Measurements from ENCODE around the gene RETNLB. TPM values are rescaled to one million over a fixed set of nuclear protein-coding genes. Genes with fewer than 3 reads are reported as not detected.

Gene RETNLB
- total RNA-seq, 4 donors from 2014 or later = not detected

- no peak for DNase-seq
- H3K4me1 ChIP-seq = no peaks in the 10 kb centered on the region
- H3K4me3 ChIP-seq = no peak overlapping the region
- no peak overlapping the region for H3K27ac ChIP-seq
- H3K9me3 ChIP-seq = no peaks in the 10 kb centered on the region
- H3K36me3 ChIP-seq = no peaks in the 10 kb centered on the region
- intact Hi-C loops (cut with DNase I) = no loop called here
- no peak for TF ChIP-seq POLR2A (IDR thresholded peaks at IDR 0.05)
- TF ChIP-seq, protein P1, sequence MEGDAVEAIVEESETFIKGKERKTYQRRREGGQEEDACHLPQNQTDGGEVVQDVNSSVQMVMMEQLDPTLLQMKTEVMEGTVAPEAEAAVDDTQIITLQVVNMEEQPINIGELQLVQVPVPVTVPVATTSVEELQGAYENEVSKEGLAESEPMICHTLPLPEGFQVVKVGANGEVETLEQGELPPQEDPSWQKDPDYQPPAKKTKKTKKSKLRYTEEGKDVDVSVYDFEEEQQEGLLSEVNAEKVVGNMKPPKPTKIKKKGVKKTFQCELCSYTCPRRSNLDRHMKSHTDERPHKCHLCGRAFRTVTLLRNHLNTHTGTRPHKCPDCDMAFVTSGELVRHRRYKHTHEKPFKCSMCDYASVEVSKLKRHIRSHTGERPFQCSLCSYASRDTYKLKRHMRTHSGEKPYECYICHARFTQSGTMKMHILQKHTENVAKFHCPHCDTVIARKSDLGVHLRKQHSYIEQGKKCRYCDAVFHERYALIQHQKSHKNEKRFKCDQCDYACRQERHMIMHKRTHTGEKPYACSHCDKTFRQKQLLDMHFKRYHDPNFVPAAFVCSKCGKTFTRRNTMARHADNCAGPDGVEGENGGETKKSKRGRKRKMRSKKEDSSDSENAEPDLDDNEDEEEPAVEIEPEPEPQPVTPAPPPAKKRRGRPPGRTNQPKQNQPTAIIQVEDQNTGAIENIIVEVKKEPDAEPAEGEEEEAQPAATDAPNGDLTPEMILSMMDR (IDR thresholded peaks at IDR 0.05) = no peak
- 60 to 67% methylated on average over 4 of the region's 4 CpGs for WGBS, 2 donors
- no peaks in the 10 kb centered on the region for H3K27me3 ChIP-seq
These were observed 23.0 kb upstream of the RETNLB start for GRCh38 chr3:108780235-108780634.

GRCh38 chr3:108779496-108779895 lies 22.3 kb upstream of the RETNLB start:
- no peaks in the 10 kb centered on the region for H3K36me3 ChIP-seq
- 87 to 92% methylated on average over 3 of the region's 3 CpGs for WGBS, 2 donors
- TF ChIP-seq, protein P1 (IDR thresholded peaks at IDR 0.05) = no peak
- no peak for TF ChIP-seq POLR2A (IDR thresholded peaks at IDR 0.05)
- no peaks in the 10 kb centered on the region for H3K27me3 ChIP-seq
- H3K4me1 ChIP-seq = no peaks in the 10 kb centered on the region
- H3K27ac ChIP-seq = no peak overlapping the region
- no peak overlapping the region for H3K4me3 ChIP-seq
- DNase-seq = no peak
- intact Hi-C loops (cut with DNase I) = no loop called here
- no peaks in the 10 kb centered on the region for H3K9me3 ChIP-seq

- Histone ChIP-seq H3K4me3 (no peak overlapping the region), H3K27me3 (no peaks in the 10 kb centered on the region), H3K9me3 (no peaks in the 10 kb centered on the region), H3K36me3 (no peaks in the 10 kb centered on the region), H3K27ac (no peak overlapping the region), H3K4me1 (no peaks in the 10 kb centered on the region)
- WGBS, 2 donors = 38 to 52% methylated on average over 1 of the region's 1 CpG
- TF ChIP-seq POLR2A (IDR thresholded peaks at IDR 0.05) = no peak
- TF ChIP-seq, protein P1 (IDR thresholded peaks at IDR 0.05) = no peak
- intact Hi-C loops (cut with DNase I) = no loop called here
- no peak for DNase-seq
These were observed 18.4 kb upstream of the RETNLB start for GRCh38 chr3:108775649-108776048.

DNA sequence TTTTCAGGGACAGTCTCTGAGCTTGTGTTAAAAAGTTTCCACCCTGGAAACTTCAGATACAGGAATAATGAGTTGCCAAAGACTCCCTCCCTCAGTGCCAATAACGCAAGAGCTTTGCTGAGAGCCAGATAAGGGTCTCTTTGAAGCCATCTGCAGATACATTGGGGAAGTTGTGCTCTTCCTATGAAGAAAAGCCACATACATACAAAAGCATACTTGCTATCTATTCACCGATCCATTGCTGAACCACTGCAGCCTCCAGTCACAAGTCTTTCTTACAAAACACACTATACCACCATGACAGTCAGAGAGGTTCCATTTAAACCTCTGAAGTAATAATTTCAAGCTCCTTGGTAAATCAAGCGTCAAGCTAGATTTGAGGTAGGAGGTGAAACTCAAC lies 10.0 kb upstream of the RETNLB start:
- H3K9me3 ChIP-seq = no peaks in the 10 kb centered on the region
- no peak overlapping the region for H3K4me3 ChIP-seq
- TF ChIP-seq, protein P1 (IDR thresholded peaks at IDR 0.05) = no peak
- TF ChIP-seq POLR2A (IDR thresholded peaks at IDR 0.05) = no peak
- H3K27me3 ChIP-seq = no peaks in the 10 kb centered on the region
- WGBS, 2 donors = 75 to 92% methylated on average over 3 of the region's 3 CpGs
- no peaks in the 10 kb centered on the region for H3K4me1 ChIP-seq
- no peak for DNase-seq
- H3K27ac ChIP-seq = no peak overlapping the region
- intact Hi-C loops (cut with DNase I) = no loop called here
- no peaks in the 10 kb centered on the region for H3K36me3 ChIP-seq

GRCh38 chr3:108755686-108756085 lies 1.5 kb downstream of the RETNLB start:
- TF ChIP-seq POLR2A (IDR thresholded peaks at IDR 0.05) = no peak
- TF ChIP-seq, protein P1 (IDR thresholded peaks at IDR 0.05) = no peak
- Histone ChIP-seq H3K27me3 (no peaks in the 10 kb centered on the region), H3K36me3 (no peaks in the 10 kb centered on the region), H3K4me3 (no peak overlapping the region), H3K9me3 (no peaks in the 10 kb centered on the region), H3K4me1 (no peaks in the 10 kb centered on the region), H3K27ac (no peak overlapping the region)
- 47 to 71% methylated on average over 4 to 5 of the region's 5 CpGs for WGBS, 2 donors
- intact Hi-C loops (cut with DNase I) = no loop called here
- no peak for DNase-seq
